Spleen (tissue), 11 donors: ENCODE measurements around the gene VPS26B. TPM values are rescaled to one million over a fixed set of nuclear protein-coding genes. Genes with fewer than 3 reads are reported as not detected.

Source experiments
- DNase-seq: peaks from one replicate; pipeline ENCODE4 v3.0.0-alpha.2; 2020
- H3K27ac ChIP-seq, 8 donors: fragments of 200-600 bp; sonication (generic) in 7 of 8; 1 replicate in 4 of 8; 2 replicates in 4 of 8; pipeline versions ENCODE4 v1.5.0 to v1.8.0; 2016 to 2021; ENCODE audit warnings: inconsistent platforms in 4 of 8, mild to moderate bottlenecking in 4 of 8, moderate library complexity in 1 of 8
- H3K27me3 ChIP-seq, 7 donors: fragments of 200-600 bp; sonication (generic) in 6 of 7; replicated peaks in 1 of 7; 1 replicate in 4 of 7; 2 replicates in 3 of 7; pipeline versions ENCODE4 v1.5.0 to v1.8.0; 2016 to 2021; ENCODE audit warnings: inconsistent platforms in 3 of 7, mild to moderate bottlenecking in 1 of 7
- H3K36me3 ChIP-seq, 6 donors: fragments of 200-600 bp; sonication (generic) in 5 of 6; 1 replicate in 4 of 6; 2 replicates in 2 of 6; pipeline versions ENCODE4 v1.5.0 to v1.8.0; 2016 to 2021; ENCODE audit warnings: inconsistent platforms in 2 of 6
- H3K4me1 ChIP-seq, 6 donors: fragments of 200-600 bp; sonication (generic) in 5 of 6; 1 replicate in 3 of 6; 2 replicates in 3 of 6; pipeline versions ENCODE4 v1.5.0 to v1.8.0; 2016 to 2021; ENCODE audit warnings: inconsistent platforms in 3 of 6
- H3K4me3 ChIP-seq, 8 donors: fragments of 200-600 bp; sonication (generic) in 7 of 8; 1 replicate in 4 of 8; 2 replicates in 4 of 8; pipeline versions ENCODE4 v1.5.0 to v1.8.0; 2016 to 2021; ENCODE audit warnings: inconsistent platforms in 4 of 8, mild to moderate bottlenecking in 4 of 8, moderate library complexity in 2 of 8
- H3K9me3 ChIP-seq, 8 donors: fragments of 200-600 bp; sonication (generic) in 7 of 8; 1 replicate in 4 of 8; 2 replicates in 4 of 8; pipeline versions ENCODE4 v1.5.0 to v1.8.0; 2016 to 2021; ENCODE audit warnings: inconsistent platforms in 4 of 8
- CTCF ChIP-seq, 11 experiments: fragments of 200-600 bp in 7 of 11; fragments of 450-650 bp in 4 of 11; sonication (generic) in 4 of 11; IDR thresholded peaks in 8 of 11; conservative IDR thresholded peaks in 3 of 11; 1 replicate in 7 of 11; 2 replicates in 4 of 11; pipeline versions ENCODE4 v1.4.0 to v1.8.0; 2016 to 2021; ENCODE audit warnings: antibody characterized with exemption in 11 of 11, inconsistent platforms in 4 of 11, mild to moderate bottlenecking in 1 of 11
- POLR2A ChIP-seq, 3 donors: fragments of 450-650 bp; IDR thresholded peaks; one replicate each; pipeline ENCODE4 v1.5.1; 2017; ENCODE audit warnings: antibody characterized with exemption in 3 of 3, mild to moderate bottlenecking in 1 of 3
- POLR2AphosphoS5 ChIP-seq, 3 donors: sonication (generic); formaldehyde crosslinking; IDR thresholded peaks; one replicate each; pipeline ENCODE4 v1.5.1; 2017; ENCODE audit warnings: antibody characterized with exemption in 3 of 3
- WGBS, 5 donors: extraction: QIAGEN DNeasy Blood & Tissue Kit in 3 of 5; methylation state at CpG; one replicate each; pipeline versions ENCODE4 v1.1.5 to v1.1.7; 2013 to 2018; 5-methylcytosine and 5-hydroxymethylcytosine counted together
- intact Hi-C: fragments of 100-400 bp; cut with DNase I; formaldehyde crosslinking; loops from one replicate; pipeline ENCODE4 v1.15.0; 2023; ENCODE audit warnings: low total_unique reads
- polyA plus RNA-seq, 3 donors: library from polyadenylated mRNA; stranded (reverse); fragments of 200-250 nt; gene quantifications; one replicate each; pipeline ENCODE4 v1.2.1, GENCODE V29; 2013
- total RNA-seq, 7 donors: library from RNA; depleted of rRNA in 3 of 7; stranded (reverse); fragments of >200 nt in 3 of 7; fragmentation: NEBNext Ultra II Directional in 4 of 7; extraction: Animal tissue kit (Norgen Biotek cat#: 25700) in 4 of 7; gene quantifications; one replicate each; pipeline versions ENCODE4 v1.1.0 to v1.2.1, GENCODE V29; 2016 to 2021
- donor health status: healthy with polysubstance abuse.
- donor health status: DM: no; HTN: no; CAD: no; lungs with moderate emphysema.
- donor health status: DM: no; HTN: no; CAD: no.
- donor health status: Bipolar disorder and iron deficiency.
- donor health status: healthy.
- donor health status: DM: no; HTN: no; CAD: no.
- donor health status: DM: yes; HTN: yes; CAD: no.

The VPS26B gene
- total and polyA plus RNA-seq, 10 donors: 9.7 to 48.9 (median 38.9) TPM

- H3K36me3 ChIP-seq: peaks cover 6 to 92% (median 52%) of the 10 kb centered on the region in 6 donors
- DNase-seq: no peak
- intact Hi-C loops: loop anchor here (10.0 kb wide), 1 partner anchor 52 kb away; the partner anchor contains the start of genes ACAD8 and THYN1
- no peak overlapping the region for H3K4me3 ChIP-seq
- no peaks in the 10 kb centered on the region for H3K4me1 ChIP-seq
- H3K27me3 ChIP-seq: no peaks in the 10 kb centered on the region
- TF ChIP-seq POLR2A (IDR thresholded peaks at IDR 0.05): no peak
- TF ChIP-seq POLR2AphosphoS5 (IDR thresholded peaks at IDR 0.05): no peak
- no peak for TF ChIP-seq CTCF (IDR thresholded peaks at IDR 0.05 in 8 of 11, conservative IDR thresholded peaks at IDR 0.05 in 3 of 11)
- no peak overlapping the region for H3K27ac ChIP-seq
- H3K9me3 ChIP-seq: no peaks in the 10 kb centered on the region
- 95 to 99% (median 97%) methylated on average over 4 of the region's 4 CpGs for WGBS, 5 donors
Observed at GRCh38 chr11:134202661-134203060, 21.8 kb upstream of the VPS26B start.

GRCh38 chr11:134205729-134206128 is 18.7 kb upstream of the VPS26B start:
- no peak for DNase-seq
- Histone ChIP-seq H3K27me3 (no peaks in the 10 kb centered on the region), H3K4me3 (no peak overlapping the region), H3K27ac (no peak overlapping the region), H3K4me1 (no peaks in the 10 kb centered on the region), H3K9me3 (no peaks in the 10 kb centered on the region), H3K36me3 (peaks cover 6 to 92% (median 68%) of the 10 kb centered on the region in 6 donors)
- intact Hi-C loops: loop anchor here (10.0 kb wide), 1 partner anchor 49 kb away; the partner anchor contains the start of genes ACAD8 and THYN1
- TF ChIP-seq POLR2AphosphoS5 (IDR thresholded peaks at IDR 0.05): no peak
- no peak for TF ChIP-seq CTCF (IDR thresholded peaks at IDR 0.05 in 8 of 11, conservative IDR thresholded peaks at IDR 0.05 in 3 of 11)
- no peak for TF ChIP-seq POLR2A (IDR thresholded peaks at IDR 0.05)
- 95 to 96% (median 96%) methylated on average over 9 of the region's 9 CpGs for WGBS, 5 donors

- peaks cover 6 to 91% (median 69%) of the 10 kb centered on the region in 6 donors for H3K36me3 ChIP-seq
- no peaks in the 10 kb centered on the region for H3K27me3 ChIP-seq
Observed at GRCh38 chr11:134206185-134206584, 18.3 kb upstream of the VPS26B start.

More at GRCh38 chr11:134206185-134206584, 18.3 kb upstream of the VPS26B start:
- intact Hi-C loops: loop anchor here (10.0 kb wide), 1 partner anchor 49 kb away; the partner anchor contains the start of genes ACAD8 and THYN1
- Histone ChIP-seq H3K9me3 (no peaks in the 10 kb centered on the region), H3K4me1 (no peaks in the 10 kb centered on the region), H3K4me3 (no peak overlapping the region), H3K27ac (no peak overlapping the region)
- WGBS, 5 donors: 93 to 100% (median 97%) methylated on average over 5 of the region's 5 CpGs
- no peak for DNase-seq
- TF ChIP-seq CTCF (IDR thresholded peaks at IDR 0.05 in 8 of 11, conservative IDR thresholded peaks at IDR 0.05 in 3 of 11) (no peak), POLR2A (IDR thresholded peaks at IDR 0.05) (no peak), POLR2AphosphoS5 (IDR thresholded peaks at IDR 0.05) (no peak)
